ENCODE data around the gene GALNT17. TPM values are rescaled to one million over a fixed set of nuclear protein-coding genes. Genes with fewer than 3 reads are reported as not detected.

The GALNT17 gene
- total RNA-seq, 1 experiment from 2014 or later, result not detected

DNA sequence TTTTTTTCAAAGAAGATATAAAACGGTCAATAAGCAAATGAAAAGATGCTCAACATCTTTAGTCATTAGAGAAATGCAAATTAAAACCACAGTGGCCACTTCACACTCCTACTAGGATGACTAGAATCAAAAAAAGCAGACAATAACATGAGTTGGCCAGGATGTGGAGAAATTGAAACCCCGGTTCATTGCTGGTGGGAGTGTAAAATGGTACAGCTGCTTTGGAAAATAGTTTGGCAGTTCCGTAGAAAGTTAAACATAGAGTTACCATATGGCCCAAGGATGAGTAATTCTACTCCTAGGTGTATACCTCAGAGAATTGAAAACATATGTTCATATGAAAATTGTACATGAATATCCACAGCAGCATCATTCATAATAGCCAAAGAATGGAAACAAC, 573.3 kb downstream of the GALNT17 start:
- CTCF ChIA-PET, result no interaction called here
- intact Hi-C loops (cut with micrococcal nuclease; ENCODE audit: unreplicated experiment), result no loop called here
- POLR2A ChIA-PET (ENCODE audit: unreplicated experiment), result no interaction called here
- Histone ChIP-seq H4K20me1 (ENCODE audit: insufficient read depth) (no peaks in the 10 kb centered on the region), H3K79me2 (ENCODE audit: low read depth) (no peaks in the 10 kb centered on the region), H3K27me3 (ENCODE audit: insufficient read depth, low read depth) (no peaks in the 10 kb centered on the region), H3K36me3 (ENCODE audit: low read depth) (no peaks in the 10 kb centered on the region), H3K27ac (no peak overlapping the region), H3K4me3 (no peak overlapping the region), H2AFZ (no peak overlapping the region), H3K9me2 (ENCODE audit: insufficient read depth) (no peaks in the 10 kb centered on the region), H3K9me3 (ENCODE audit: insufficient read depth, low read depth) (no peaks in the 10 kb centered on the region), H3F3A (ENCODE audit: insufficient read depth, low read depth) (no peaks in the 10 kb centered on the region), H3K4me2 (no peak overlapping the region), H3K4me1 (replicated peaks; ENCODE audit: insufficient read depth) (no peaks in the 10 kb centered on the region)
- no peak for DNase-seq
- BruUV-seq (replicated peaks), result no TSS peak
- TF ChIP-seq, protein P1, sequence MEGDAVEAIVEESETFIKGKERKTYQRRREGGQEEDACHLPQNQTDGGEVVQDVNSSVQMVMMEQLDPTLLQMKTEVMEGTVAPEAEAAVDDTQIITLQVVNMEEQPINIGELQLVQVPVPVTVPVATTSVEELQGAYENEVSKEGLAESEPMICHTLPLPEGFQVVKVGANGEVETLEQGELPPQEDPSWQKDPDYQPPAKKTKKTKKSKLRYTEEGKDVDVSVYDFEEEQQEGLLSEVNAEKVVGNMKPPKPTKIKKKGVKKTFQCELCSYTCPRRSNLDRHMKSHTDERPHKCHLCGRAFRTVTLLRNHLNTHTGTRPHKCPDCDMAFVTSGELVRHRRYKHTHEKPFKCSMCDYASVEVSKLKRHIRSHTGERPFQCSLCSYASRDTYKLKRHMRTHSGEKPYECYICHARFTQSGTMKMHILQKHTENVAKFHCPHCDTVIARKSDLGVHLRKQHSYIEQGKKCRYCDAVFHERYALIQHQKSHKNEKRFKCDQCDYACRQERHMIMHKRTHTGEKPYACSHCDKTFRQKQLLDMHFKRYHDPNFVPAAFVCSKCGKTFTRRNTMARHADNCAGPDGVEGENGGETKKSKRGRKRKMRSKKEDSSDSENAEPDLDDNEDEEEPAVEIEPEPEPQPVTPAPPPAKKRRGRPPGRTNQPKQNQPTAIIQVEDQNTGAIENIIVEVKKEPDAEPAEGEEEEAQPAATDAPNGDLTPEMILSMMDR (conservative IDR thresholded peaks at IDR 0.05), result no peak
- TF ChIP-seq EZH2 (IDR thresholded peaks at IDR 0.05; ENCODE audit: low read depth), result no peak

DNA sequence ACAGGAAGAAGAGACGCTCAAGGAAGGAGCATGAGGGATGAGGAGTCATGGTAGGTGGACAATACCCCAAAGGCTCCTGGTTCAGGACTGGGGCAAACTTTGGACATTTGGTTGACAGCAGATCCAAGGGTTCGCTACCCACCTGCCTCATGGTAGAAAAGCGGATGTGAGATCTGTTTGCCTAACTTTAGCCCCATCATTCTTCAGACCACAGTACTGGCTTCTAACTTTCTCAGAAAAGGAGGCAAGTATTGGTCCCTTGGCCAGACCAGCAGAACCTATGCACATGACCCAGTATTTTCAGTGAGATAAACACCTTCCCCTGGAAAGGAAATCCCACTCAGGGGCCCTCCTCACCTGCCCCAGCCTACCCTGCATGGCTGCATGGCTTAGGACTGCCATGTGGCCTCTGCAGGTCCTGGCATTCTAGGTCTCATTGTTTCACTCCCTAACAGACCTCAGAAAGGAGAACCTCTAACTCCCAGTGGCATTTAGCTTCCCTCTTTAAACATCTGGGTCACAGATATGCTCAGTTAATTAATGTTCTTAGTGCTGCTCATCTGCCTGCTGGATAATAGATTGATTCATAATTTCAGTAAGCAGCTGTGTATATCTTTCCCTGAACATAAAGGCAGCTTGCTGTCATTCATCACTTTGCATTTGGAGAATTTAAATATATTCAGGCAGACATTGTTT, 574.1 kb downstream of the GALNT17 start:
- Histone ChIP-seq H3K4me3 (no peak overlapping the region), H3K9me2 (ENCODE audit: insufficient read depth) (no peaks in the 10 kb centered on the region), H3K36me3 (ENCODE audit: low read depth) (no peaks in the 10 kb centered on the region), H3K79me2 (ENCODE audit: low read depth) (no peaks in the 10 kb centered on the region), H3K4me1 (replicated peaks; ENCODE audit: insufficient read depth) (no peaks in the 10 kb centered on the region), H3K4me2 (no peak overlapping the region), H3K27ac (no peak overlapping the region), H4K20me1 (ENCODE audit: insufficient read depth) (no peaks in the 10 kb centered on the region), H3K9me3 (ENCODE audit: insufficient read depth, low read depth) (no peaks in the 10 kb centered on the region), H2AFZ (no peak overlapping the region), H3F3A (ENCODE audit: insufficient read depth, low read depth) (no peaks in the 10 kb centered on the region), H3K27me3 (ENCODE audit: insufficient read depth, low read depth) (no peaks in the 10 kb centered on the region)
- no peak for DNase-seq
- POLR2A ChIA-PET (ENCODE audit: unreplicated experiment), result no interaction called here
- no TSS peak for BruUV-seq (replicated peaks)
- no peak for TF ChIP-seq EZH2 (IDR thresholded peaks at IDR 0.05; ENCODE audit: low read depth)
- TF ChIP-seq, protein P1 (conservative IDR thresholded peaks at IDR 0.05), result no peak
- CTCF ChIA-PET, result interaction anchor here (0.5 kb wide), 1 partner anchor 521 kb away, joined by 5 read pairs; no protein-coding TSS in a partner anchor
- intact Hi-C loops (cut with micrococcal nuclease; ENCODE audit: unreplicated experiment), result no loop called here

DNA sequence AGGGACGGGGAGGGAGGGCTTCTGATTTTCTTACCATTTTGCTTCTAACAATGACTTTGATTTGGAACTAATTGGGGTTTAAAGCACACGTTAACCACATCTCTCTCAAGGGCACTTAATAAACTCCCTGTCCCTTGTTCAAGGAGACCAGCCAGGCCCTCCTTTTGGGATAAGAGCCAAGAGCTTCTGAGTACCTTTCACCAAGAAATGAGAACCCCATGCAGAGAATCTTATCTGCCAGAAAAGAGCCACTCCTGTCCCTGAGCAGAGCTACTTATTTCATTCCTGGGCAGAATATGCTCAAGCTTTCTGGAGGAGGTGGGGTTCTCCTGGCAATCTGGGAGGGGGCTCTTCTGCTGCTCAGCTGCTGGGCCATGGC, 574.6 kb downstream of the GALNT17 start:
- Histone ChIP-seq H3K36me3 (ENCODE audit: low read depth) (no peaks in the 10 kb centered on the region), H3K9me2 (ENCODE audit: insufficient read depth) (no peaks in the 10 kb centered on the region), H3K4me2 (no peak overlapping the region), H3K4me3 (no peak overlapping the region), H3K27me3 (ENCODE audit: insufficient read depth, low read depth) (peaks cover 3% of the 10 kb centered on the region; the same call in 1 of the 2 replicates), H3F3A (ENCODE audit: insufficient read depth, low read depth) (no peaks in the 10 kb centered on the region), H4K20me1 (ENCODE audit: insufficient read depth) (no peaks in the 10 kb centered on the region), H2AFZ (no peak overlapping the region), H3K4me1 (replicated peaks; ENCODE audit: insufficient read depth) (no peaks in the 10 kb centered on the region), H3K9me3 (ENCODE audit: insufficient read depth, low read depth) (no peaks in the 10 kb centered on the region), H3K27ac (no peak overlapping the region), H3K79me2 (ENCODE audit: low read depth) (no peaks in the 10 kb centered on the region)
- no TSS peak for BruUV-seq (replicated peaks)
- TF ChIP-seq, protein P1 (conservative IDR thresholded peaks at IDR 0.05), result no peak
- ChIA-PET POLR2A (ENCODE audit: unreplicated experiment) (no interaction called here), CTCF (no interaction called here)
- intact Hi-C loops (cut with micrococcal nuclease; ENCODE audit: unreplicated experiment), result no loop called here
- no peak for DNase-seq
